ENCODE results near the gene UBR1. TPM values are rescaled to one million over a fixed set of nuclear protein-coding genes. Genes with fewer than 3 reads are reported as not detected.
"Not testable (repeated sequence)": the region's sequence is repeated elsewhere in the genome, so short reads cannot be mapped to it uniquely, and the experiment has no call there.

UBR1 gene
- total RNA-seq, 2 experiments from 2014 or later = 27.3 to 29.2 TPM

GRCh38 chr15:43025150-43025549, 80.7 kb downstream of the UBR1 start:
- no peak for ATAC-seq
- Mint-ChIP-seq H3K4me3 (no peak overlapping the region), H3K27me3 (no peaks in the 10 kb centered on the region), H3K27ac (no peak overlapping the region), H3K9me3 (no peaks in the 10 kb centered on the region), H3K36me3 (ENCODE audit: low read depth) (peaks cover 23% of the 10 kb centered on the region), H3K4me1 (ENCODE audit: low read depth) (no peaks in the 10 kb centered on the region)
- POLR2A ChIA-PET = no interaction called here
- no peak for TF ChIP-seq CTCF (IDR thresholded peaks at IDR 0.05)
- CTCF ChIA-PET = no interaction called here
- no peak for DNase-seq
- intact Hi-C loops (cut with micrococcal nuclease) = no loop called here

DNA sequence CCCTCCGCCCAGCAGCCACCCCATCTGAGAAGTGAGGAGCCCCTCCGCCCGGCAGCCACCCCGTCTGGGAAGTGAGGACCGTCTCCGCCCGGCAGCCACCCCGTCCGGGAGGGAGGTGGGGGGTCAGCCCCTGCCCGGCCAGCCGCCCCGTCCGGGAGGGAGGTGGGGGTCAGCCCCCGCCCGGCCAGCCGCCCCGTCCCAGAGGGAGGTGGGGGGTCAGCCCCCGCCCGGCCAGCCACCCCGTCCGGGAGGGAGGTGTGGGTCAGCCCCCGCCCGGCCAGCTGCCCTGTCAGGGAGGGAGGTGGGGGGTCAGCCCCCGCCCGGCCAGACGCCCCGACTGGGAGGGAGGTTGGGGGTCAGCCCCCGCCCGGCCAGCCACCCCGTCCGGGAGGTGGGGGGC, 91.2 kb downstream of the UBR1 start:
- H3K36me3 Mint-ChIP-seq (ENCODE audit: low read depth) = peaks cover 34% of the 10 kb centered on the region
- H3K27ac Mint-ChIP-seq; H3K27me3 Mint-ChIP-seq; H3K9me3 Mint-ChIP-seq; CTCF ChIA-PET; H3K4me3 Mint-ChIP-seq; H3K4me1 Mint-ChIP-seq (ENCODE audit: low read depth); DNase-seq; POLR2A ChIA-PET; intact Hi-C loops (cut with micrococcal nuclease); ATAC-seq: not testable (repeated sequence)

- DNase-seq (no peak), ATAC-seq (no peak)
- Mint-ChIP-seq H3K27ac (no peak overlapping the region), H3K4me3 (no peak overlapping the region), H3K4me1 (ENCODE audit: low read depth) (no peaks in the 10 kb centered on the region), H3K27me3 (no peaks in the 10 kb centered on the region), H3K36me3 (ENCODE audit: low read depth) (peaks cover 48% of the 10 kb centered on the region), H3K9me3 (no peaks in the 10 kb centered on the region)
- CTCF ChIA-PET = interaction anchor here (0.7 to 1.5 kb wide), 4 partner anchors 8 to 217 kb away, joined by 3 to 4 read pairs (median 3); no protein-coding TSS in a partner anchor
- intact Hi-C loops (cut with micrococcal nuclease) = no loop called here
- TF ChIP-seq CTCF (IDR thresholded peaks at IDR 0.05) = no peak
- POLR2A ChIA-PET = no interaction called here
Measured at GRCh38 chr15:43009206-43009605, 96.6 kb downstream of the UBR1 start.

DNA sequence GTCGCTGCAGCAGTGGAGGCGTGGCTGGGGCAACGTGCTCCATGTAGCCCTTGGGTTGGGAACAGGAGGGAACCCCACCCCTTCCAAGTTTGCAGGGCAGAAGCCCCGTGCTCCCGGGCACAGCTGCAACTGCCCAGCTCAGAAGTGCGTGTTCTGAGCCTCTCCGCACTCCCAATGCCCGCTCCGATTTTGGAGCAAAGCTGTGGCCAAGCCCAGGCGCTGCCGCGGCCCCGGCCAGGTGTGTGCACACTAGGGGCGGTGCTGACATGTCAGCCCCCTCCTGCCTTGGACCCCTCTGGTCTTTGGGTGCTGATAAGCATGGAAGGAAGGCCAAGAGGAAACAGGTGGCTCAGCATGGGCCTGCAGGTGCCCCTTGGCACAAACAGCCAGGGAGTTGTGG, 97.7 kb downstream of the UBR1 start:
- Mint-ChIP-seq H3K27ac (no peak overlapping the region), H3K9me3 (peaks cover 2% of the 10 kb centered on the region), H3K36me3 (ENCODE audit: low read depth) (peaks cover 48% of the 10 kb centered on the region), H3K27me3 (no peaks in the 10 kb centered on the region), H3K4me1 (ENCODE audit: low read depth) (no peaks in the 10 kb centered on the region), H3K4me3 (no peak overlapping the region)
- intact Hi-C loops (cut with micrococcal nuclease) = no loop called here
- ATAC-seq (no peak), DNase-seq (no peak)
- no peak for TF ChIP-seq CTCF (IDR thresholded peaks at IDR 0.05)
- ChIA-PET CTCF (interaction anchor here (1.4 kb wide), 1 partner anchor 9 kb away, joined by 3 read pairs; no protein-coding TSS in a partner anchor), POLR2A (no interaction called here)

DNA sequence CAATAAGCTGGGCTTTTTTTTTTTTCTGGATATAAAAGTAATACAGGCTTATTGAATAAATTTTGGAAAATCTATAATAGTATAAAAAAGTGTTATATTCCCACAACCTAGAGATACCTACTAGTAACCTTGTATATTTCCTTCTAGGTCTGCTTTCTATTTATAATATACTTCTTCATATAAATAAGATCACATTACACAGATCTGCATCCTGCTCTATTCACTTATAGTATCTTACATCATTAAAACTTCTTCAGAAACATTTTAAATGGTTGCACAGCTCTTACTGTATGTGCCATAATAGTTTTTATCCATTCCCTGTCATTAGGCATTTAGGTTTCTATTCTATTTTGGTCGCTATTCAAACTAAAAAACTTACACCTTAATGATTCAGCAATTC, 98.3 kb downstream of the UBR1 start:
- no peaks in the 10 kb centered on the region for H3K4me1 Mint-ChIP-seq (ENCODE audit: low read depth)
- no peaks in the 10 kb centered on the region for H3K27me3 Mint-ChIP-seq
- H3K9me3 Mint-ChIP-seq = peaks cover 2% of the 10 kb centered on the region
- intact Hi-C loops (cut with micrococcal nuclease) = no loop called here
- ChIA-PET CTCF (no interaction called here), POLR2A (no interaction called here)
- no peak for TF ChIP-seq CTCF (IDR thresholded peaks at IDR 0.05)
- H3K4me3 Mint-ChIP-seq = no peak overlapping the region
- no peak overlapping the region for H3K27ac Mint-ChIP-seq
- no peak for DNase-seq
- ATAC-seq = no peak
- peaks cover 49% of the 10 kb centered on the region for H3K36me3 Mint-ChIP-seq (ENCODE audit: low read depth)

DNA sequence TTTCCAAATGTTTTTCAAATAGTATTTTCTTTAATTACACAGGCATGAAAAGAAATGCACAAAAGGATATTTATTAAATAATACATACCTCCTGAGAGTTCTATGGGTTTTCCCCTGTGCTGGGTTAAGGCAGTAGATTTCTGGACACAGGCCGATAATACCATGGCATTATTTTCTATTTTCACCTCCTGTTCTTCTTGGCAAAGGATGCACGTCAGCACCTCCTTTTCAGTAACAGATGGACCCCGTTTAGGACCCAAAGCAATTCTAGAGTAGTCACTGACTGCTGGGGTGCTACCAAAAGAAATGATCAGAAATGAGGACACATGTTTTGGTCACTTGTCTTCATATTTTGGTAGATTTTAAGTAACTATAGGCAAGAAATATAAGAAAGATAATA, 98.8 kb downstream of the UBR1 start:
- no peak overlapping the region for H3K4me3 Mint-ChIP-seq
- peaks cover 49% of the 10 kb centered on the region for H3K36me3 Mint-ChIP-seq (ENCODE audit: low read depth)
- no peak for ATAC-seq
- no peaks in the 10 kb centered on the region for H3K27me3 Mint-ChIP-seq
- no peaks in the 10 kb centered on the region for H3K4me1 Mint-ChIP-seq (ENCODE audit: low read depth)
- CTCF ChIA-PET = no interaction called here
- intact Hi-C loops (cut with micrococcal nuclease) = no loop called here
- POLR2A ChIA-PET = no interaction called here
- no peak for DNase-seq
- TF ChIP-seq CTCF (IDR thresholded peaks at IDR 0.05) = no peak
- H3K9me3 Mint-ChIP-seq = peaks cover 2% of the 10 kb centered on the region
- H3K27ac Mint-ChIP-seq = no peak overlapping the region

- intact Hi-C loops (cut with micrococcal nuclease); DNase-seq; H3K4me1 Mint-ChIP-seq (ENCODE audit: low read depth); H3K27me3 Mint-ChIP-seq; POLR2A ChIA-PET; H3K27ac Mint-ChIP-seq; ATAC-seq; CTCF ChIA-PET; H3K9me3 Mint-ChIP-seq; H3K4me3 Mint-ChIP-seq: not testable (repeated sequence)
- peaks cover 38% of the 10 kb centered on the region for H3K36me3 Mint-ChIP-seq (ENCODE audit: low read depth)
Measured at GRCh38 chr15:43004886-43005595, 100.8 kb downstream of the UBR1 start.

All from activated CD8-positive, alpha-beta T cell treated with anti-CD3 and anti-CD28 coated beads for 36 hours (primary cell).